AG09319 (cell line): ENCODE results near the gene NAXD.

Experiments
- DNase-seq: peaks from one replicate; pipeline ENCODE4 v3.0.0-alpha.2; 2010; ENCODE audit warnings: low read depth; ENCODE audit errors: extremely low read depth
- TF ChIP-seq, protein P1 (sequence below): IDR thresholded peaks from 2 replicates; pipeline ENCODE4 v1.5.1; 2011; ENCODE audit warnings: low read depth, mild to moderate bottlenecking, inconsistent platforms, low read length, moderate library complexity

Gene NAXD

DNA sequence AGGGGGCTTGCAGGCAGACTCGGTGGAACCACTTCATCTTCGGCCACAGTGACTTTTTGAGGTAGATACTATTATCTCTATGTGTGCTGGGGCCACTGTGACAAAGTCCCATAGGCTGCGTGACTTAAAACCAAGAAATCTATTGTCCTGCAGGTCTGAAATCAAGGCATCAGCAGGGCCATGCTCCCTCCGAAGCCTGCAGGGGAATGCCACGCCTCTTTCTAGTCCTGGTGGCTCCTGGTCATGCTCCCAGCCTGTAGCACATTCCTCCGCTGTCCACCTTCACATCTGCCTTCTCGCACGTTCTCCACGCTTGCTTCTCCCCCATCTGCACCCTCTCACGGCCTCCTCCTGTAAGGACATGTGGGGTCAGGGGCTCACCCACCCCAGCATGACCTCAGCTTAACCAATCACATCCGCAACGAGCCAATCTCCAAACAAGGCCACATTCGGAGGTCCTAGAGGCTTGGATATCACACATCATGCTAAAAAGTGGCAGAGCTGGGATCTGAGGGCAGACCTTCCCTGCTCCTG is 32.9 kb upstream of the NAXD start:
- TF ChIP-seq, protein P1, sequence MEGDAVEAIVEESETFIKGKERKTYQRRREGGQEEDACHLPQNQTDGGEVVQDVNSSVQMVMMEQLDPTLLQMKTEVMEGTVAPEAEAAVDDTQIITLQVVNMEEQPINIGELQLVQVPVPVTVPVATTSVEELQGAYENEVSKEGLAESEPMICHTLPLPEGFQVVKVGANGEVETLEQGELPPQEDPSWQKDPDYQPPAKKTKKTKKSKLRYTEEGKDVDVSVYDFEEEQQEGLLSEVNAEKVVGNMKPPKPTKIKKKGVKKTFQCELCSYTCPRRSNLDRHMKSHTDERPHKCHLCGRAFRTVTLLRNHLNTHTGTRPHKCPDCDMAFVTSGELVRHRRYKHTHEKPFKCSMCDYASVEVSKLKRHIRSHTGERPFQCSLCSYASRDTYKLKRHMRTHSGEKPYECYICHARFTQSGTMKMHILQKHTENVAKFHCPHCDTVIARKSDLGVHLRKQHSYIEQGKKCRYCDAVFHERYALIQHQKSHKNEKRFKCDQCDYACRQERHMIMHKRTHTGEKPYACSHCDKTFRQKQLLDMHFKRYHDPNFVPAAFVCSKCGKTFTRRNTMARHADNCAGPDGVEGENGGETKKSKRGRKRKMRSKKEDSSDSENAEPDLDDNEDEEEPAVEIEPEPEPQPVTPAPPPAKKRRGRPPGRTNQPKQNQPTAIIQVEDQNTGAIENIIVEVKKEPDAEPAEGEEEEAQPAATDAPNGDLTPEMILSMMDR, result no peak
- DNase-seq, result no peak

DNA sequence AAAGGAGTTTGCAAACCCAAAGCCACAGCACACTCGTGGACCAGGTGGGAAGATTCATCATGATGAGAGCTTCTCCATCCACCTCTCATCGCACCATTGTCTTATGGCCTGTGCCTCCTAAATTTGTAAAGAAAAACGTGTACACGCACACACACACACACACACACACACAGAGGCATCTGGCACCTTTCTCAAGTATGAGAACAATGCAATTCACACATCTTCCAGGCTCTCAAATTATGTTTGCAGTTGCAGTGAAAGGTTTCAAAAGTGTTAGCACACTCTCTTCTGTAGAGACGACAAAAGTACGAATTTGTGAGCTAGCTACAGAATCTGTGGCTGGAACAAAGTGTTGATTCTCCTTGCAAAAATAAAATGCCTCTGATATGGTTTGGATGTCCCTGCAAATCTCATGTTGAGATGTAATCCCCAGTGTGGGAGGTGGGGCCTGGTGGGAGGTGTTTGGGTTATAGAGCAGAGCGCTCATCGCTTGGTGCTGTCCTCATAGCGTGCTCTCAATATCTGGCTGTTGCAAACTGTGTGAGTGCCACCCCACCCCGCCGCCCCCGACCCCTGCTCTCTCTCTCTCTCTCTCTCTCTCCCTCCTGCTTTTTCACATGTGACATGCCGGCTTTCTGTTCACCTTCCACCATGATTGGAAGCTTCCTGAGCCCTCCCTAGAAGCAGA is 32.0 kb upstream of the NAXD start:
- TF ChIP-seq, protein P1, result no peak
- DNase-seq, result no peak

DNA sequence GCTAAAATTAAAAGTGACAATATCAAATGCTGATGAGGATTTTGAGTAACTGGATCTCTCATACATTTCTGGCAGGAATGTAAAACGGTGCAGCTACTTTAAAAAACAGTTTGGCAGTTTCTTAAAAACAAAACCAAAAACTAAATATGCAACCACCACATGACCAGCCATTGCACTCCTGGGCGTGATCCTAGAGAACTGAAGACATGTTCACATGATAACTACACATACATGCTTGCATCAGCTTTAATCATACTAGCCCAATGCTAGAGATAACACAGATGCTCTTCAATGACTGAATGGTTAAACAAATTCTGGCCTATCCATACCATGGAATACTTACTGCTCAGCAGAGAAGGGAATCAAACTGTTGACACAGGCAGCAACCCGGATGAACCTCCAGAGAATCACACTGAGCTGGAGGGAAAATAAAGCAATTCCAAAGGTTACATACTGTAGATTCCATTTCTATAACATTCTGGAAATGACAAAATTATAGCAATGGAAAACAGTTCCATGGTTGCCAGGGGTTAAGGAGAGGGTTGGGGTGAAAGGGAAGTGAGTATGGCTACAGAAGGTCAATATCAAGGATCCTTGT is 25.5 kb upstream of the NAXD start:
- no peak for DNase-seq
- TF ChIP-seq, protein P1, result no peak

DNA sequence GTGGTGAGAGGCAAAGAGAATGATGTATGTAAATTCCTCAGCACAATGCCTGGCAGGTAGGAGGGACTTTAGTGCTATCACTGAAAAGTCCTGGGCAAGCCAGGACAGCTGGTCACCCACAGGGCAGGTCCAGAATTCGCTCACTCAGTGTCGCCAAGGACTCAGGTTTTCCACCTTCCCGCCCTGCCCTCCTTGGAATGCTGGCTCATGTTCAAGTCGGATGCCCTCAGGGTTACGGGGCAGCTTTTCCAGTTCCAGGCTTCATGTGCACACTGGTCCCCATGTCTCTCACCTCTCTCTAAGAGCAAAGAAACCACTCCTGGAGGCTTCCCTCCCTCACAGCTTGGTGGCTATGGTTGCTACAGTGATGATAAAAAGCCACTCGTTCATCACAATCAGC is 24.8 kb upstream of the NAXD start:
- TF ChIP-seq, protein P1, result no peak

DNA sequence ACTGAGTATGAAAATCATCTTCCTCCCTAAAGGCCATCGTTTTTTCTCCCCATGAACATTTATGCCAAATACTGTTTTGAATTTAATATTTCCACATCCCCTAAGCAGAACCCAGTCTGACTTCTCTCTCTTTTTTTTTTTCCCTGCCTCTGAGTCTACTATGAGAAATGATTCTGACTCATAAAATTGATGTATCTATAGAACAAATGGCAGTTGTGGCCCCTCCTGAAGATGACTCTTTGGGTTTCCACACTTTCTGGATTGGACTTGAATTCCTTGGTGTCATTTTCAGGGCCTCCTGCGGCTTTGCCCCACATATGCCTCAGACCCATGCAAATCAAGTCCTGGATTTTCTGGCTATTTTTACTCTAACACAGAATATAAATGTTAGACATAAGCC is 22.7 kb upstream of the NAXD start:
- DNase-seq, result no peak
- TF ChIP-seq, protein P1, result no peak

More for the DNA sequence above, 24.8 kb upstream of the NAXD start:
- DNase-seq, result no peak

DNA sequence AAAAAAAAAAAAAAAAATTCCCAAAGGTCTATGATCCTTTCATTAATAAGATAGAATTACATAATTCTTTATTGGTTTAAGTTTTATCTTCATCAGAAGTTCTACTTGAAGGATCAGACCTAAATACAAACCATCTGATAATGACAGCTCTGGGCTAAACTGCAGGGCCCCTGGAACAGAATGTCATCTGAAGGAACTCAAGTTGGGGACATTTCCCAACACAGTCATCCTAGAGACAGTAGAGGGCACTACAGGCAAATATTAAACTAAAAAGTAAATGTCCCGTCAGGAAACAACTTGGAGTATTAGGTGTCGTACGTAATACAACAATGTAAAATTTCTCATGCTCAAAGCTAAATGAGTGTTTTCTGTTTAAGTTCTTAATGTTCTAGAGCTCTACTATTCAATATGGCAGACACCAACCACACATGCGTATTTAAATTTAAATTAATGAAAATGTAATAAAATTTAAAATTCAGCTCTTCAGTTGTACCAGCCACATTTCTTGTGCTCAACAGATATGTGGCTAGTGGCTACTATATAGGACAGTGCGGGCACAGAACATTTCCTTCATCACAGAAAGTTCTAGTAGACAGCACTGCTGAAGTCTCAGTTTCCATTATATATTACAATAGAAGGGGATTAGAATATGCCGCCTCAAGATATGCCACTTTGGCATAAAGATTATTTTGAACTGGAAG is 21.8 kb upstream of the NAXD start:
- TF ChIP-seq, protein P1, result peak; percentile 55
- DNase-seq, result no peak
